GM18499 (cell line): Measurements from ENCODE around the gene COL18A1.
"Not testable (repeated sequence)": the region's sequence is repeated elsewhere in the genome, so short reads cannot be mapped to it uniquely, and the experiment has no call there.

Experiments
- ATAC-seq: cut with Tn5 transposase; IDR thresholded peaks from one replicate; pipeline ENCODE4 v1.9.1; 2021; ENCODE audit warnings: moderate number of reproducible peaks; ENCODE audit not compliant: insufficient read depth, unreplicated experiment

Gene COL18A1

GRCh38 chr21:45435405-45435981 lies 30.5 kb downstream of the COL18A1 start:
- no peak for ATAC-seq

GRCh38 chr21:45436351-45437065 lies 31.5 kb downstream of the COL18A1 start:
- no peak for ATAC-seq

- not testable (repeated sequence) for ATAC-seq
These were observed 32.9 kb downstream of the COL18A1 start for GRCh38 chr21:45437844-45438243.

GRCh38 chr21:45438391-45439145 lies 33.6 kb downstream of the COL18A1 start:
- no peak for ATAC-seq

GRCh38 chr21:45439161-45439872 lies 34.4 kb downstream of the COL18A1 start:
- ATAC-seq = no peak

GRCh38 chr21:45439901-45440461 lies 35.0 kb downstream of the COL18A1 start:
- no peak for ATAC-seq

- no peak for ATAC-seq
These were observed 35.9 kb downstream of the COL18A1 start for GRCh38 chr21:45440736-45441350.

- no peak for ATAC-seq
These were observed 36.7 kb downstream of the COL18A1 start for GRCh38 chr21:45441431-45442255.

GRCh38 chr21:45442276-45442675 lies 37.3 kb downstream of the COL18A1 start:
- no peak for ATAC-seq

- not testable (repeated sequence) for ATAC-seq
These were observed 38.0 kb downstream of the COL18A1 start for GRCh38 chr21:45442686-45443594.

GRCh38 chr21:45443595-45444181 lies 38.7 kb downstream of the COL18A1 start:
- ATAC-seq = no peak

- ATAC-seq = no peak
These were observed 39.4 kb downstream of the COL18A1 start for GRCh38 chr21:45444385-45444784.

GRCh38 chr21:45445369-45445768 lies 40.4 kb downstream of the COL18A1 start:
- ATAC-seq = no peak

- no peak for ATAC-seq
These were observed 42.9 kb downstream of the COL18A1 start for GRCh38 chr21:45447821-45448220.

GRCh38 chr21:45448283-45448809 lies 43.4 kb downstream of the COL18A1 start:
- no peak for ATAC-seq

GRCh38 chr21:45448810-45449657 lies 44.1 kb downstream of the COL18A1 start:
- no peak for ATAC-seq
